Neutrophil (primary cell): ENCODE measurements around the gene MESP2.

Source experiments
- H3K27ac ChIP-seq: fragments of 200-600 bp; sonication (generic); 2 replicates; pipeline ENCODE4 v1.5.1; 2016; ENCODE audit warnings: mild to moderate bottlenecking, moderate library complexity
- H3K27me3 ChIP-seq: fragments of 200-600 bp; sonication (generic); 2 replicates; pipeline ENCODE4 v1.6.0; 2016; ENCODE audit warnings: mild to moderate bottlenecking
- H3K36me3 ChIP-seq: fragments of 200-600 bp; sonication (generic); 2 replicates; pipeline ENCODE4 v1.5.1; 2017
- H3K4me1 ChIP-seq, 2 experiments: fragments of 200-600 bp in 1 of 2; sonication (generic) in 1 of 2; 1 replicate in 1 of 2; 2 replicates in 1 of 2; pipeline versions ENCODE4 v1.5.1 to v1.6.1; 2013 to 2016; ENCODE audit warnings: low read depth in 1 of 2, low read length in 1 of 2, mild to moderate bottlenecking in 1 of 2, moderate library complexity in 1 of 2; ENCODE audit not compliant: control insufficient read depth in 1 of 2, insufficient read depth in 1 of 2
- H3K4me3 ChIP-seq, 2 experiments: fragments of 200-600 bp in 1 of 2; sonication (generic) in 1 of 2; 1 replicate in 1 of 2; 2 replicates in 1 of 2; pipeline ENCODE4 v1.5.1; 2013 to 2016; ENCODE audit warnings: low read depth in 1 of 2, low read length in 1 of 2, mild to moderate bottlenecking in 1 of 2, moderate library complexity in 1 of 2
- H3K9me3 ChIP-seq: fragments of 200-600 bp; sonication (generic); 2 replicates; pipeline ENCODE4 v1.5.1; 2016
- TF ChIP-seq, protein P1 (sequence below): fragments of 200-600 bp; sonication (generic); IDR thresholded peaks from 2 replicates; pipeline ENCODE4 v1.5.1; 2016; ENCODE audit warnings: antibody characterized with exemption

MESP2 gene, protein sequence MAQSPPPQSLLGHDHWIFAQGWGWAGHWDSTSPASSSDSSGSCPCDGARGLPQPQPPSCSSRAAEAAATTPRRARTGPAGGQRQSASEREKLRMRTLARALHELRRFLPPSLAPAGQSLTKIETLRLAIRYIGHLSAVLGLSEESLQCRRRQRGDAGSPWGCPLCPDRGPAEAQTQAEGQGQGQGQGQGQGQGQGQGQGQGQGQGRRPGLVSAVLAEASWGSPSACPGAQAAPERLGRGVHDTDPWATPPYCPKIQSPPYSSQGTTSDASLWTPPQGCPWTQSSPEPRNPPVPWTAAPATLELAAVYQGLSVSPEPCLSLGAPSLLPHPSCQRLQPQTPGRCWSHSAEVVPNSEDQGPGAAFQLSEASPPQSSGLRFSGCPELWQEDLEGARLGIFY

DNA sequence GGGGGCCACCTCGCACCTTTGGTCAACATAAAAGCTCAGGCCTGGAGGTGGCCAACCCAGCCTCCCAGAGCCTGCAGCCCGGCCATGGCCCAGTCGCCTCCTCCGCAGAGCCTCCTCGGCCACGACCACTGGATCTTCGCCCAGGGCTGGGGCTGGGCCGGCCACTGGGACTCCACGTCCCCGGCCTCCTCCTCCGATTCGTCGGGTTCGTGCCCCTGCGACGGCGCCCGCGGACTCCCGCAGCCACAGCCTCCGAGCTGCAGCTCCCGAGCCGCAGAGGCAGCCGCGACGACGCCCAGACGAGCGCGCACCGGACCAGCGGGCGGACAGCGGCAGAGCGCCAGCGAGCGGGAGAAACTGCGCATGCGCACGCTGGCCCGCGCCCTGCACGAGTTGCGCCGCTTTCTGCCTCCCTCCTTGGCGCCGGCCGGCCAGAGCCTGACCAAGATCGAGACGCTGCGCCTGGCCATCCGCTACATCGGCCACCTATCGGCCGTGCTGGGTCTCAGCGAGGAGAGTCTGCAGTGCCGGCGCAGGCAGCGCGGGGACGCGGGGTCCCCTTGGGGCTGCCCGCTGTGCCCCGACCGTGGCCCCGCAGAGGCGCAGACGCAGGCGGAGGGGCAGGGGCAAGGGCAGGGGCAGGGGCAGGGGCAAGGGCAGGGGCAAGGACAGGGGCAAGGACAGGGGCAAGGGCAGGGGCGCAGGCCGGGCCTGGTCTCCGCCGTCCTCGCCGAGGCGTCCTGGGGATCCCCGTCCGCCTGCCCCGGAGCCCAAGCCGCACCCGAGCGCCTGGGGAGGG, at the start of gene MESP2:
TSS of gene MESP2 (plus strand) at position 59 of the 799 bp plus-strand sequence. CDS start at position 85, 26 bp downstream.
- Histone ChIP-seq H3K9me3 (no peaks in the 10 kb centered on the region), H3K27ac (peak within 1 kb of the TSS; percentile 29)

GRCh38 chr15:89728254-89728653, 47.9 kb upstream of the MESP2 start:
- H3K9me3 ChIP-seq, result no peaks in the 10 kb centered on the region
- no peaks in the 10 kb centered on the region for H3K27me3 ChIP-seq
- TF ChIP-seq, protein P1, sequence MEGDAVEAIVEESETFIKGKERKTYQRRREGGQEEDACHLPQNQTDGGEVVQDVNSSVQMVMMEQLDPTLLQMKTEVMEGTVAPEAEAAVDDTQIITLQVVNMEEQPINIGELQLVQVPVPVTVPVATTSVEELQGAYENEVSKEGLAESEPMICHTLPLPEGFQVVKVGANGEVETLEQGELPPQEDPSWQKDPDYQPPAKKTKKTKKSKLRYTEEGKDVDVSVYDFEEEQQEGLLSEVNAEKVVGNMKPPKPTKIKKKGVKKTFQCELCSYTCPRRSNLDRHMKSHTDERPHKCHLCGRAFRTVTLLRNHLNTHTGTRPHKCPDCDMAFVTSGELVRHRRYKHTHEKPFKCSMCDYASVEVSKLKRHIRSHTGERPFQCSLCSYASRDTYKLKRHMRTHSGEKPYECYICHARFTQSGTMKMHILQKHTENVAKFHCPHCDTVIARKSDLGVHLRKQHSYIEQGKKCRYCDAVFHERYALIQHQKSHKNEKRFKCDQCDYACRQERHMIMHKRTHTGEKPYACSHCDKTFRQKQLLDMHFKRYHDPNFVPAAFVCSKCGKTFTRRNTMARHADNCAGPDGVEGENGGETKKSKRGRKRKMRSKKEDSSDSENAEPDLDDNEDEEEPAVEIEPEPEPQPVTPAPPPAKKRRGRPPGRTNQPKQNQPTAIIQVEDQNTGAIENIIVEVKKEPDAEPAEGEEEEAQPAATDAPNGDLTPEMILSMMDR, result no peak
- H3K4me1 ChIP-seq, result no peaks in the 10 kb centered on the region
- H3K4me3 ChIP-seq, result no peak overlapping the region
- H3K27ac ChIP-seq, result no peak overlapping the region
- no peaks in the 10 kb centered on the region for H3K36me3 ChIP-seq

More for the DNA sequence above, at the start of gene MESP2:
- H3K4me3 ChIP-seq, result peak within 1 kb of the TSS; percentile 40 to 74
- TF ChIP-seq, protein P1, result peak; percentile 50
- no peaks in the 10 kb centered on the region for H3K36me3 ChIP-seq
- H3K4me1 ChIP-seq, result peaks cover 23 to 29% of the 10 kb centered on the region in 2 experiments
- H3K27me3 ChIP-seq, result peaks cover 24% of the 10 kb centered on the region

GRCh38 chr15:89731275-89731674, 44.9 kb upstream of the MESP2 start:
- TF ChIP-seq, protein P1, result no peak

DNA sequence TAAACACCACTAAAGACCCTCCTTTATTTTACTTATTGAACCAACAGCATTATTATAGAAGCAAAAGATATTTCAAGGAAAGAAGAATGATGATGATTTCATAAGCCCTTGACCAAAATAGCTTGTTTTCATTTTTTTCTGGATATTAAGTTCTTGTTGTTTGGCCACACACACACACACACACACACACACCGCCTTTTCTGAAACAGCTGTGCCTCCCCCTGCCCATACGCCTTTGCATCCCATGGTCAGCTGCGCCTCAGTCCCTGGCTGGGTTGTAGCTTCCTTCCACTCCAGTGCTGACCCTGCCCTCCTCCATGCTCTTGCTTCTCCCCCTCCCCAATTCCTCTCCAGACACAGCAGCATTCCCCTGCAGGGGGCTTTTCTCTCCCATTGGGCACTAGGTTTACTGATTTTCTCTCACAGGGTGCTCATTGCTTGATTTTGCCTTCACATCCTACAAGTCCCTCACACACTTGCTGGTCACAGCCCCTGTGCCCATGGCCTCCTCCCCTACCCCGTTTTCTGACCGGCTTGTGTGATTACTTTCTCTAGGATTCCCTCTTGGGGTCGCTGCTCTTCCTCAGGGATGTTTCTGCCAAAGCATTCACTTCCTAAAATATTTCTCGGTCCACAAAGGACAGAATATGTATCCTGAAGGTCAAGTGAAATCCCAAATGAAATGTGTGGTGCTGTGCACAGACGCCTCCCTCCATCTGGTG, 43.5 kb upstream of the MESP2 start:
- Histone ChIP-seq H3K4me1 (no peaks in the 10 kb centered on the region), H3K9me3 (no peaks in the 10 kb centered on the region), H3K27ac (no peak overlapping the region), H3K4me3 (no peak overlapping the region), H3K27me3 (no peaks in the 10 kb centered on the region), H3K36me3 (no peaks in the 10 kb centered on the region)
- TF ChIP-seq, protein P1, result no peak

More at GRCh38 chr15:89731275-89731674, 44.9 kb upstream of the MESP2 start:
- Histone ChIP-seq H3K36me3 (no peaks in the 10 kb centered on the region), H3K9me3 (no peaks in the 10 kb centered on the region), H3K4me3 (no peak overlapping the region), H3K27ac (no peak overlapping the region), H3K4me1 (no peaks in the 10 kb centered on the region), H3K27me3 (no peaks in the 10 kb centered on the region)

- Histone ChIP-seq H3K4me3 (no peak overlapping the region), H3K36me3 (no peaks in the 10 kb centered on the region), H3K27me3 (no peaks in the 10 kb centered on the region), H3K9me3 (no peaks in the 10 kb centered on the region), H3K27ac (no peak overlapping the region), H3K4me1 (peaks cover 2 to 3% of the 10 kb centered on the region in 2 experiments)
- TF ChIP-seq, protein P1, result no peak
These were observed 40.4 kb upstream of the MESP2 start for GRCh38 chr15:89735773-89736172.
